ENCODE data around the gene GLRX2. TPM values are rescaled to one million over a fixed set of nuclear protein-coding genes. Genes with fewer than 3 reads are reported as not detected.

The GLRX2 gene
- total RNA-seq, result 11.5 TPM

GRCh38 chr1:193104907-193105820 lies at the start of gene GLRX2:
Gene GLRX2 (minus strand): TSS chr1:193105414. CDS start chr1:193105382, 32 bp downstream.

GRCh38 chr1:193121616-193122593 lies 16.7 kb upstream of the GLRX2 start, which contains the start of gene CDC73:
Gene CDC73 (plus strand): TSS chr1:193122031. CDS start chr1:193122201, 170 bp downstream.

GRCh38 chr1:193059282-193060114 lies 45.7 kb downstream of the GLRX2 start, which contains the start of the genes RO60 and UCHL5:
Gene RO60 (plus strand): TSS chr1:193059612. CDS start chr1:193069055, 9,443 bp downstream.
Gene UCHL5 (minus strand): TSS chr1:193059360. CDS start chr1:193059260, 100 bp downstream.

Small RNA genes within 50 kb of the gene (small RNA-seq; reads per million reads assigned to genes)
- gene MIR1278 (0.10 reads per million), gene SCARNA18B (not detected)

Other genes with a start within 250 kb of the GLRX2 start
- 63.2 TPM for gene UCHL5, start 46.1 kb downstream of the GLRX2 start, total RNA-seq
- gene RO60, start 45.8 kb downstream of the GLRX2 start, total RNA-seq, result 316 TPM
- gene CDC73, start 16.6 kb upstream of the GLRX2 start, total RNA-seq, result 42.2 TPM
- gene B3GALT2, start 81.2 kb upstream of the GLRX2 start, total RNA-seq, result 87.0 TPM

All from diencephalon (tissue), 1 donor.